Panc1 (cell line): ENCODE results near the gene KIR2DL1. TPM values are rescaled to one million over a fixed set of nuclear protein-coding genes. Genes with fewer than 3 reads are reported as not detected.

Experiments
- total RNA-seq: library from RNA; stranded (reverse); gene quantifications from one replicate; pipeline ENCODE4 v1.2.1, GENCODE V29; 2021; ENCODE audit not compliant: unreplicated experiment

Gene KIR2DL1
- total RNA-seq, 1 experiment from 2014 or later: not detected

Other genes starting within 250 kb of the KIR2DL1 start
- gene LILRA2, start 196.0 kb upstream of the KIR2DL1 start, total RNA-seq: not detected
- not detected for gene LILRA1, start 176.2 kb upstream of the KIR2DL1 start, total RNA-seq
- 0.08 TPM for gene LILRB1, start 139.3 kb upstream of the KIR2DL1 start, total RNA-seq
- gene LILRB4, start 106.8 kb upstream of the KIR2DL1 start, total RNA-seq: not detected
- gene KIR3DL3, start 45.4 kb upstream of the KIR2DL1 start, total RNA-seq: not detected
- not detected for gene KIR2DL3, start 31.3 kb upstream of the KIR2DL1 start, total RNA-seq
- not detected for gene KIR2DL4, start 33.8 kb downstream of the KIR2DL1 start, total RNA-seq
- gene KIR3DL1, start 46.7 kb downstream of the KIR2DL1 start, total RNA-seq: not detected
- not detected for gene KIR2DS4, start 62.9 kb downstream of the KIR2DL1 start, total RNA-seq
- not detected for gene KIR3DL2, start 80.7 kb downstream of the KIR2DL1 start, total RNA-seq
- gene FCAR, start 104.4 kb downstream of the KIR2DL1 start, total RNA-seq: not detected
- not detected for gene NCR1, start 136.4 kb downstream of the KIR2DL1 start, total RNA-seq
- not detected for gene NLRP7, start 177.7 kb downstream of the KIR2DL1 start, total RNA-seq
- 0.18 TPM for gene NLRP2, start 196.6 kb downstream of the KIR2DL1 start, total RNA-seq